ENCODE data around the gene RELCH. TPM values are rescaled to one million over a fixed set of nuclear protein-coding genes. Genes with fewer than 3 reads are reported as not detected.

RELCH gene
- polyA plus RNA-seq, 1 donor, result 14.1 TPM

DNA sequence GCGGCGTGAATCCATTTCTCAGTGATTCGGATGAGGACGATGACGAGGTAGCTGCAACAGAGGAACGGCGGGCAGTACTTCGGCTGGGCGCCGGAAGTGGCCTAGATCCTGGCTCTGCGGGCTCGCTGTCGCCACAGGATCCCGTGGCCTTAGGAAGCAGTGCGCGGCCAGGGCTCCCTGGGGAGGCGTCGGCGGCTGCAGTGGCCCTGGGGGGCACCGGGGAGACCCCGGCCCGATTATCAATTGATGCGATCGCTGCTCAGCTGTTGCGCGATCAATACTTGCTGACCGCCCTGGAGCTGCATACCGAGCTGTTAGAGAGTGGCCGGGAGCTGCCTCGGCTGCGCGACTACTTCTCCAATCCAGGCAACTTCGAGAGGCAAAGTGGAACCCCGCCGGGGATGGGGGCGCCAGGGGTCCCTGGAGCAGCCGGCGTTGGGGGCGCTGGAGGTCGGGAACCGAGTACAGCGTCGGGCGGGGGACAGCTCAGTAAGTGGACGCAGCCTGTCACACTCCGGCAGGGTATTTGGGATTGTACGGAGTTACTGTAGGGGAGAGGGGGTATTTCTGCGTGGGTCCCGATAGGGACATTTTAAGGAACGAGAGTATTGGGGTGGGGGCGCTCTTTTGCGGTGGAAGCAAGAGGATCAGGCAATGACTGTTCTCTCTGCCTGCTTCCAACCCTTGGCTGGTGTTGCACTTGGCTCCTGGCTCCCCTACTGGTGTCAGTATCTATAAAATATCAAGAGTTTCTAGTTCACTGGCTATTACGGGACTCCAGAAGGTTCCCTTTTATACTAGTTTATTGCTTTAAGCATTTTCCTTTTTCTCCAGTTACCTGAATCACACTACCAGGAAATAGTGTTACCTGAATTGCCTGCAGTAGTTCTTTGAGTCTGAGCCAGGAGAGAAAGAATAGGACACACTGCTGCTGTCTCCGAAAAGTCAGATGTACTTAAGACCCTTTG is 772 bp downstream of the RELCH start:
- peak; percentile 19 for DNase-seq

DNA sequence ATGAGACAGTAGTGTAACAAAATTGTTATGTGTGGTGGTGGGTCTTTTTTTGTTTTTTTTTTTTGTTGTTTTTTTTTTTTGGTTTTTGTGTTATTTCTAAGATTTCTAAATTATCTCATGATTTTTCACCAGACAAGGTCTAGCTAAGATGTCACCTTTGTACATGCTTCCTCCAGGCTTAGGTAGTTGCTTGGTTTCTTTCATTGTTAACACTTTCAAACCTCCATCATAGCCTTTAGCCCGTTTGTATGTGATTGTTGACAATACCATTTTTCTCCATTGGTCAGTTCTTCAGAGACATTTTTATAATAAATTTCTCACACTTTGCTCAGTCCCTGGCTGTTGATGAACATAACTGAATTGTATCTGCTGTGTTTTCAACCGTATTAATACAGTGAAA is 2.2 kb downstream of the RELCH start:
- no peak for DNase-seq

DNA sequence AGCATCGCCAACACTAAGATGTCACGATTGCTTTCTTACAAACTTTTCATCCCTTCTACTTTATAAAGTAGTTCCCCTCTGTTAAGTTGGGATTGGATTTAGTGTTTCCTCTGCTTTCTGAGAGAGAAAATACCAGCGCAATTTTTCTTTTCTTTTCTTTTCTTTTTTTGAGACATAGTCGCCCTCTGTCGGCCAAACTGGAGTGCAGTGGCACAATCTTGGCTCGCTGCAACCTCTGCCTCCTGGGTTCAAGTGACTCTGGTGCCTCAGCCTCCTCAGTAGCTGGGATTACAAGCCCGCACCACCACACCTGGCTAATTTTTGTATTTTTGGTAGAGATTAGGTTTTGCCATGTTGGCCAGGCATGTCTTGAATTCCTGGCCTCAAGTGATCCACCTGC is 9.0 kb downstream of the RELCH start:
- no peak for DNase-seq

DNA sequence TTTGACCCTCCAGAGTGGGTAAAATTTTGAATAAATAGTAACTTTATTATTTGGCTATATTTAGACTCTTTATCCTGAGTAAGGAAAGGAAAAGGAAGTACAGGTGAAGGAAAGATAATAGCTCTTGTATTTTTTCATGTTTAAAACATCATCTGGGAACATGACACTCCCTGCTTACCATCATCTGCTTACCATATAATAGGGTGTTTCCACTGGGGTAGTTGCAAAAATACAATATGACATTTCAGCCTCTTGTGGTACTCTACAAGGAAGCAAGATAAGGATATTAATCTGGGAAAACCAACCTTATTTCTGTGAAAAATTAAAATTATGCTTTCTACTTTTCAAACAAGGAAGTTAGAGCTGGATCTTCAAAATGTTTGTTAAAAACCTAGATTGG is 9.9 kb downstream of the RELCH start:
- no peak for DNase-seq

DNA sequence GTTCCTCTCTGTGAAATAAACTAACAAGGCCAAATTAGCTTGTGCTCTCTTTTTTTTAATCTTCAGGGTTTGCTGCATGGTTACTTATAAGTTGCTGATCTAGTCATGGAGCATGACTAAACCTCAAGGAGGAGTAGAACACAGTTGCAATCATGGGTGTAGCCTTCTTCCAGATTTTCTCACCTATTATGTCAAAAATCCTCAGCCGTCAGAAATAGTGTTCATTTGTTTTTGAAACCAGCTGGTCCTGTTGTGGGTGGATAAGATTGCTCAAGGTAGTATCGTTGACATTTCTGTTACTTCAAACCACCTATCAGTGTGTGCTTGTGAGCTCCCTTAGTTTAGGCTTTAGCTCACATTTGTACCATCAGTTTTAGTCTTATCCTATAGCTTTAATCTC is 11.2 kb downstream of the RELCH start:
- DNase-seq, result no peak

DNA sequence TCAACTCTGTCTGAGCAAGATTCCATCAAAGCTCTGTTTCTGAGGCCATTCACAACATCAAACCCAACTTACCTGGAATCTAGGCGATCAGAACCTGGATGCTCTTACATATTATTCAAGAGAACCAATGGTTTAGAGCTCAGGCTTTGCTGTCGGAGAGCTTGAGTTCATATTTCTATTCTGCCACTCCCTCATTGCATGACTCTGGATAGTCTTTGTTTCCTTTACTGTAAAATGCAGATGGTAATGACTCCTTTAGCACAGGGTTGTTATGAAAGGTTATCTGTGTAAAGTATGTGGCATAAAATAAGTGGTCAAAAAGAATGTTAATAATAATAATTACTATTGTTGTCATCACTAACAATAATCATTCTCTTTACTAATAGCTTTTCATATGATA is 12.6 kb downstream of the RELCH start:
- no peak for DNase-seq

DNA sequence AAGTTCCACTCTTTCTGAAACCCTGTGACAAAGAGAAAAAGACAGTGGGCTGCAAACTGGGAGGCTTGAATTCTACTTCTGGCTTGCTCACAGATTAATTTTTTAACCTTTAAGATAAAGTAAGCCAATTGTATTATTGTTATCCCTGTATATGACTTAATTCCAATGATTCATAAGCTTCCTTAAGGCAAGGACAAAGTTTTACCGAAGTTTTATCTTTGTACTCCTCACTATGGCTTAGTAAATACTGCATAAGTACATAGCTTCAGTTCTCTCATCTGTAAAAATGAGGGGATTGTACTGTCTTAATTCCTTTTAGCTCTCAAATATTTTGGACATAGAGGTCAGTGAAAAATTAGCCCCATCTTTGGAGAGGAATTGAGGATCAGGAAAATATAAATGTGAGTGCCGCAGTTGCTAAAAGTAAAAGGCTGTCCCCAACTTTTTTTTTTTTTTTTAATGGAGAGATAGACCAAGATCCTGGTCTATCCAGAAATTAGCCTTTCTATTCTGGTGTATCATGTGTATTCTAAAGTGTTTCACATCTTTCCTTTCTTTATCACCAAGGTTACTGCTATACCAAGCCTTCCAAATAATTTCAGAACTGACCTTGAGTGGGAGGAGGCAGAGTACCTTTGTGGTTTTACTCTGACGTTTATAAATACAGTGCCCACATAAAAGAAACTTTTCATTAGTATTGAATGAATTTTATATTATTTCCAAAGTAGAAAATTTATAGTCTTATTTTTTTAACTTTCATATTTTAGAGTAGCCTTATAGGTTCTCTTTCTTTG is 13.3 kb downstream of the RELCH start:
- no peak for DNase-seq

DNA sequence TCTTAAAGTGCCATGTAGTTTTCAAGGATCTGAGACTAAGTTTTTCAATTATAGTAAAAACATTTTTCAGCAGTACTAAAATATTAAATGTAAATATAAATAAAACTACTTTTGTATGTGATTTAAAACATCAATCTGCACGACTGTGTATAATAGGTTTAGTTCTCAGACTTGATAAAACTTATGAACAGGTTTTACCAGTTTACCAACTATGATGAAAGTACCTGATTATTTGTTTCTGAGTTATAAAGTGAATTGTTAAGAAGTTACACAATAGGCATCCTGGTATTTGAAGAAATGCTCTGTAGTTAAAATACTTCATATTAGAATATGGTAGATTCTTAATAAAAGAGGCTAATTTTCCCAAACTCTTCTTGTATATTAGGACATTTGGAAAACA is 14.8 kb downstream of the RELCH start:
- no peak for DNase-seq

DNA sequence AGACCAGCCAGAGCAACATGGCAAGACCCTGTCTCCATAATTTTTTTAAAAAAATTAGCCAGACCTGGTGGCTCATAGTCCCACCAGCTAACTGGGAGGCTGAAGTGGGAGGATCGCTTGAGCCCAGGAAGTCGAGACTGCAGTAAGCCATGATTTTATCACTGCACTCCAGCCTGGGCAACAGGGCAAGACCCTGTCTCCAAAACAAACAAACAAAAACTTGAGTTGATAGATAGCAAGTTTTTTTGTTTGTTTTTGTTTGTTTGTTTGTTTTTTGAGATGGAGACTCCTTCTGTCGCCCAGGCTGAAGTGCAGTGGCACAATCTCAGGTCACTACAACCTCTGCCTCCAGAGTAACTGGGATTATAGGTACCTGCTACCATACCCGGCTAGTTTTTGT is 18.8 kb downstream of the RELCH start:
- no peak for DNase-seq

DNA sequence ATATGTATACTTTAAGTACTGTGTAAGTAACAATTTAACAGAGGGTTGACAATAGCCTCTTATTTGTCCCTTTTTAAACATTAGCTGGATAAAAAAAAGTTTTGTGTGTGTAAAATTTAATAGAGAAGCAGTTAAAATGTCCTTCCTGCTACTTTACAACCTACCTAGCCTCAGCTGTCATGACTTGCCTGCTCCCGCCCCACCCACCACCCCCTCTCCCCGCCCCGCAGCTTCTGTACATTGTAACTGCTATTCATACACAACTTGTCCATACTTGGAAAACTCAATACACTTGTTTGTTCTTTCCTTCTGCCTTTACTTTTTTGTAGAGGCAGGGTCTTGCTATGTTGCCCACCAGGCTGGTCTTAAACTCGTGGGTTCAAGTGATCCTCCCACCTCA is 19.5 kb downstream of the RELCH start:
- DNase-seq, result no peak

DNA sequence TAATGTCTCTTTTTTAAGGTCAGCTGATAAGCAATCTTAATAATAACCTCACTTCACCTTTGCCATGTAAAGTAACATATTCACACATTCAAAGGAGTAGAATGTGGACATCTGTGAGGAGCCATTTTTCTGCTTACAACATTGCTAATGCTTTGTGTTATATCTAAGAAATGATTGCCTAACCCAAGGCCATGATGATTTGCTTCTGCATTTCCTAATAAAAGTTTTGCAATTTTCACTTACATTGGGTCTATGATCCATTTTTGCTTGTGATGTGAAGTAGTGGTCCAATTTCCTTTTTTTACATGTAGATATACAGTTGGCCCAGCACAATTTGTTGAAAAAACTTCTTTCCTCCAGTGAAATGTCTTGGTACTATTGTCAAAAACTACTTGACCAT is 22.0 kb downstream of the RELCH start:
- DNase-seq, result no peak

DNA sequence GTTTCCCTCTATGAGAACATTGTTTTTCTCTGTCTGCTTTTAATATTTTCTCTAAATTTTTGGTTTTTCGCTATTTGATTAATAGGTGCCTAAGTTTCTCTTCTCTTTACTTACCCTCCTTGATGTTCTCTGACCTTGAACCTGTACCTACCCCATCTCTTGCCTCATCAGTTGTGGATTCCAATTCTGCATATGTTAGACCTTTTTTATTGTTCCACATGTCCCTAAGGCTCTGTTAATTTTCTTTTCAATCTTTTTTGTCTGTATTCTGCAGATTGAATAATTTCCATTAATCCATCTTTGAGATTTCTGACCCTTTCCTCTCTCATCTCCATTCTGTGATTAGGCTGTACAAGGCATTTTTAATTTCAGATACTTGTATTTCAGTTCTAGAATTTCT is 23.1 kb downstream of the RELCH start:
- DNase-seq, result no peak

DNA sequence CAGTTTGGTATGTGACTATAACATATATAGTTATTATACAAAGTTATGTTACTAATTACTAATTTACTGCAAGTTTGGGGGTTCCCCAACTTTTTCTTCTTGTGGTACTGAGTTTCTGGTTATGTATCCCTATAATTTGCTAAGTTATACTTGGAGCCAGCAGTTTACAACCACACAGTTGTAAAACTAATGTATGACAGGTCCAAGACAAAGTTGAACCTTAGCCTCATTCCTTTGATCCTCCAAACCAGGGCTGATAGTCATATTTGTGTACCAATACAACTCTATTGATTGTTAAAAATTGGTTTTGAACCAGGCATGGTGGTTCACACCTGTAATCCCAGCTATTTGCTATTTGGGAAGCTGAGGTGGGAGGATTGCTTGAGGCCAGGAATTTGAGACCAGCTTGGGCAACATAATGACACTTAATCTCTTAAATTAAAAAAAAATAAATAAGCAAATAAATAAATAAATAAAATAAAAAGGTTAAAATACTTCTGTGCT is 24.3 kb downstream of the RELCH start:
- no peak for DNase-seq

DNA sequence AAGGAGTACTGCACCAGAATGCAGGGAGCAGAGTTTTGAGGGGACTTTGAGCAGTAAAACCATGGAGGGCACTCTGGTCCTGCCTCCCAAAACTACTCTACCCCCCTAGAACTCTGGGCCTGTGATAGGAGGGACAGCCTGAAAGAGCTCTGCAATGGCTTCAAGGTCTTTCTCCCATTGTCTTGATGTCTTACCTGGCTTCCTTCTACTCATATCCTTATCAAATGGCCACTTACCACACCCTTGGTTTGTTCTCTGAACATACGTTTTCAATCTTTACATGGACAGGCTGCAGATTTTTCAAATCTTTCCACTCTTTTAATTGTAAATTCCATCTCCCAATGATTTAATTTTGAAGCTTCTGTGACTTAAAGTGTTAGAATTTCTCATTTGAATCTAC is 27.7 kb downstream of the RELCH start:
- no peak for DNase-seq

DNA sequence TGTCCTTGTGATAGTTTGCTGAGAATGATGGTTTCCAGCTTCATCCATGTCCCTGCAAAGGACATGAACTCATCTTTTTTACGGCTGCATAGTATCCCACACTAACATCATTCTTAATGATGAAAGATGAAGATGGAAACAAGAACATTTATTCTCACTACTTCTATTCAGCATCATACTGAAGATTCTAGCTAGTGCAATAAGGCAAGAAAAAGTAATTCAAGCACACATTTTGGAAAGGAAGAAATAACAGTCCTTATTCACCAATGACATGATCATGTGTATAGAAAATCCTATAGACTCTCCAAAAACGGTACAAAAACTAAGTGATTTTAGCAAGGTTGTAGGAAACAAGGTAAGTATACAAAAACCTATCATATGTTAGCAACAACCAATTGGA is 37.2 kb downstream of the RELCH start:
- no peak for DNase-seq

DNA sequence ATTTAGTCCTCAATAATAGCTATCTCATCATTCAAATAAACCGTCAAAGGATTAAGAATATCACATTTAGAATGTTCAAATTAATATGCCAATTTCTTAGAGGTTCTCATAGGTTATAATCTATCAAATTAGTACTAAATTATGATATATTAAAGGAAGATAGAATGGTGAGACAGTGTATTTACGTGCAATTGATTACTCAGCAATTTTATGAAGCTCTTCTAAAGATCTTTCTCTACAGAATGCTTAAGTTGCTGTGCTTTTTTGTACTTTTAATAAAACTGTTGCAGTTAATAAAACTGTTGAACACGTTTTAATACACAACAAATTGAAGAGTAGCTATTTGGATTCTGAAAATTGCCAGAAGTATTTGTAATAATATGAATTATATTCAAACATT is 39.0 kb downstream of the RELCH start:
- no peak for DNase-seq

DNA sequence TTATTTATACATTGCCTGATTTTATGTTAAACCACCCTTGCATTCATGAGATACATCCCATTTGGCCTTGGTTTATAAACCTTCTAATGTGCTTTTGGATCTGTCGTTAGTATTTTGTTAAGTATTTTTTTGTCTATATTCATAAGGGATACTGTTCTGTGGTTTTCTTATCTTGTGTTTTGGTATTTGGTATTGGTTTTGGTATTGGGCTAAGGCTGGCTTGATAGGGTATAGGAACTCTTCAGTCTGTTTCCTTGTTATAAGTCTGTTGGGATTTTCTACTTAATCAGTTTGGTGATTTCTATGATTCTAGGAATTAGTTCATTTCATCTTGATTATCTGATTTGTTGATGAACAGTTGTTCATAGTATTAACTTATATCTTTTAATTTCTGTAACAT is 49.2 kb downstream of the RELCH start:
- DNase-seq, result no peak

DNA sequence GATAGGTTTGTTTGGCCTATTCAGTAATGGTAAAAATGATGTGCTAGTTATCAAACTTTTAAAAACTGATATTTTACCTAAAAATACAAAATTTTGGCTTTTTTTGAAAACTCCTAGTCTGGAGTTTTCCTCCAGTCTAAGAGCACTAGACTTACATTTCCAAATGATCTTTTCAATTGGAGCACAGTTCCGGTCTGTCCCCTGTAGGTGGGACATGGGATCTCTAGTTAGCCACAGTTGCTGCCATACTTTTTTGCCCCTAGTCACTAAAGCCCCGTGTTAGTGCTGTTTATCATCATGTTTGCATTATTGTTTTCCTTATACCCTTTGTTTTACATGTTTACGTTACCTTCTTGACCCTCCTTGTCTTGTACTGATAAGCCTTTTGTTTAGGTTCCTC is 52.4 kb downstream of the RELCH start:
- no peak for DNase-seq

DNA sequence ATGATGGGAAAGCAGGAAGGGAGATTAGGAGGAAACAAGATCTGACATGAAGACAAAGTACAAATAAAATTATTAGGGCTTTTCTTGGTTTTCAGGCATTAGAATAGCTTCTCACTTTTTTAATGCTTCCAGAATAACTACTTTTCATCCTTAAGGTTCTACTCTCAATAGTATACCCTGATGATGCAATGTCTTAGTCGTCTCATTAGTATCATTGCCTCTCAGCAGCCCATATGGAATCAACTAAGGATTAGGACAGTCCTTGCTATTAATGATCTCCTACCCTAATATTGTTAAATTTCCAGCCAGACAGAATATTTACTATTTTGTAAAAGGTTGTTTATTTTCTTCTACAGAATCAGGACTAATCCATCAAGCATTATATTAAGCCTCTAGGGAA is 55.9 kb downstream of the RELCH start:
- DNase-seq, result no peak

DNA sequence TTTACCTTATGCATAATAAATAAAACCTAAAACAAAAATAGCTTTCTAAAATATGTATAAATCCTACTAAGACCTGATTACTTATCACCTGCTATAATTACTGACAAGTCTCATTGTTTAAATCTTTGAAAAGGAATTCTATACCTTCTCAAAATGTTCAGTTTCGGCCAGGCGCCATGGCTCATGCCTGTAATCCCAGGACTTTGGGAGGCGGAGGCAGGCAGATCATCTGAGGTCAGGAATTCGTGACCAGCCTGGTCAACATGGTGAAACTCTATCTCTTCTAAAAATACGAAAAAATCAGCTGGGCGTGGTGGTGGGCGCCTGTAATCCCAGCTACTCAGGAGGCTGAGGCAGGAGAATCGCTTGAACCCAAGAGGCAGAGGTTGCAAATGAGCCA is 58.1 kb downstream of the RELCH start:
- no peak for DNase-seq

DNA sequence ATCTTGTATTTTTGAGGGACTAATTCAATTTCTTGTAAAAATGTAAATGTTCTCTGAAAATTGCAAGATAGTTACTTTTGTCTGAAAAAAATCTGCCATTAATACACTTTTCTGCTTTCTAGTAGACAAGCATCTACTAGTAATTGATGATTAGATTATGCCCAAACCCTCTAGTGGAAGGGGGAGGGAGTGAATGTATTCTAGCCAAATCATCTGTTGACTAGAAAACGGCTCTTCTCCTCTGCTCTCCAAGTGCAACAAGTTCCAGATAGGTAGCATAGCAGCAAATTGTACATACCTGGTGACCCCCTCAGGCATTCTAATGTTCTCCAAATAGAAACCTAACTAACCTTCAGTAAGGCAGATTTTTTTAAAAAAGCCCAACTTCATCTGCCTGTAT is 58.6 kb downstream of the RELCH start:
- DNase-seq, result no peak

DNA sequence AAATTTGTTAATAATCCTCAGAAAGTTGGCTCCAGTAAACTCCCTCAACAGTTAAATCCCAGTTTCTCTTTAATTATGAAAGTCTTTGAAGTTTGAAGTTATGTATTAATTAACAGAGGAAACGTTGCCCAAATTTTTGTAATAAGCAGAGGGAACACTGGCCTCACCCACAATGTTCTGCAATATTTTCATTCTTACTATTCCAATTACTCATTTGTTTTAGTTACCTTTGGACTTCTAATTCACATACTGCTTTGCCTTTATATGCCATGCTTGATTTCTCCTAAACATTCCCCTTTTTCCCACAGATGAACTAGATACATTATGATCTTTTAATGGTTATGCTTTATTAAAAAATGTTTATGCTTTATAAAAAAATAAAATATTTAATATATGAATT is 61.3 kb downstream of the RELCH start:
- DNase-seq, result no peak

DNA sequence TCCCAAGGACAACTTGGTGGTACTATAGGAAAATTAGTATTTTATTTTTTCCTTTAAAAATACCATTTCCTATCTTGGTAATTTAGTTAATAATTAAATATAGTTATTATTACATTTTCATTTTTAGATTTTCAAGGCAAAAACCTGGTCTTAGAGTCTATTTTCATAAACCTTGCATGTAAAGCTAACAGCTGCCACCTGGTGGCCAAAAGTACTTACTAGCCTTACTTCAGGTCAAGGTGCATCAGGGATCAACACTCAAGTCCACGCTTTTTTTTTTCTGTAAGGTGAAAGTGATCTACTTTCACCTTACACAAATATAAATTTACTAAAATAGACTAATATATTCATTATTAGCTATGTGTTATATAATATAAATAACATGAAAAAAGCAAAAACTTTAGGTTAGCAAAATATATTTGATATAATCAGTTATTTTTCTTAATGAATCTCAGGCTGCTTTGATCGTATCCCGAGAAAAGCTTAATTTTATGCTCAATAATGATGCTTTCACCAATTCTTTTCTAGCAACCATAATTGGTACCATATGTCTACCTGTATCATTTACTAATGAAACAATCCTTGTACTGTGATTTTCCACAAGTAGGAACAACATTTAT is 62.5 kb downstream of the RELCH start:
- peak; percentile 48 for DNase-seq

All from hindlimb muscle (tissue), 1 donor.